ENCODE data around the gene ITFG2.

- no peak for TF ChIP-seq CTCF (IDR thresholded peaks at IDR 0.05; ENCODE audit: borderline replicate concordance, extremely low read depth, low read length, poor library complexity, severe bottlenecking)
- TF ChIP-seq EZH2 (IDR thresholded peaks at IDR 0.05; ENCODE audit: borderline replicate concordance, low read depth, low read length, severe bottlenecking): no peak
Observed at GRCh38 chr12:2860170-2860569, 47.7 kb downstream of the ITFG2 start.

Measured in DND-41 (cell line).